ENCODE measurements around the gene PDZRN3. TPM values are rescaled to one million over a fixed set of nuclear protein-coding genes. Genes with fewer than 3 reads are reported as not detected.

The PDZRN3 gene
- total RNA-seq, 1 donor from 2014 or later: not detected

DNA sequence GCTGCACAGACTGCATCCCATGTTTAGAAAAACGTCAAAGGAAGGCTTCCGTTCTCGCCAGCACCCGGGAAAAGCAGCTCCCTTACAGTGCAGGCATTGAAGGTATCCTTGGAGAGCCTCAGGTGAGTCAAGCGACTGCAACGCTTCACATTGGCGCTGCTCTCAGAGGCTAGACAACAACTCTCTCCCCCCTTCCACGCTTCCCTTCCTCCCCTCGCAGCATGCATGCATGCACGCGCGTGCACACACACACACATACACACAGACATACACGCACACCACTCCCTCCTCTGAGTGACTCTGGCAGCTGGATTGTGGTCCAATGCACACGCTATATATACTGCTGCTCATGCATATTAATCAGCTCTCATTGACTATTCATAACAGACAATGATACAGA lies 191.1 kb downstream of the PDZRN3 start:
- no peaks in the 10 kb centered on the region for H3K36me3 Mint-ChIP-seq (ENCODE audit: low read depth)
- H3K9me3 Mint-ChIP-seq: no peaks in the 10 kb centered on the region
- peaks cover 2% of the 10 kb centered on the region for H3K27me3 Mint-ChIP-seq

DNA sequence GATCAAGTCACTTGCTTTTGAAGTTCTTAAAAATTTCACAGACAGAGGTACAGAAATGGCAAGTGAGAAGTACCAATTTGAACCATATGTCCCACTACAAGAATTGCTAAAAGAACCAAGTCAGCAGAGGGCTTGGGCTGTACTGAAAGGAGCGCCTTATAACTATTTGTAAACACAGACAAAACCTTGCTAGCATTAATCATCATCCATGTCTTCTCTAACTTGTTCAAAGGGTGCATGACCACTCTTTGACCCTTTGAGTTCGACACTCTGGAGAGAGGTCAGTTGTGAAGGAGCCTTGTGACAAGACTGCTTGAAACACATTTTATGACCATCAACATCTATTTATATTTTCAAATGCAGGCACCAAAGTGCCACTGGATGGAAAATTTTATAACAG lies 191.7 kb downstream of the PDZRN3 start:
- no peaks in the 10 kb centered on the region for H3K9me3 Mint-ChIP-seq
- H3K36me3 Mint-ChIP-seq (ENCODE audit: low read depth): no peaks in the 10 kb centered on the region
- H3K4me1 Mint-ChIP-seq: no peaks in the 10 kb centered on the region
- no peak overlapping the region for H3K27ac Mint-ChIP-seq
- peaks cover 2% of the 10 kb centered on the region for H3K27me3 Mint-ChIP-seq
- DNase-seq: no peak
- intact Hi-C loops (cut with micrococcal nuclease): no loop called here
- no peak overlapping the region for H3K4me3 Mint-ChIP-seq

More for the DNA sequence above, 191.1 kb downstream of the PDZRN3 start:
- no peak for DNase-seq
- intact Hi-C loops (cut with micrococcal nuclease): no loop called here
- H3K27ac Mint-ChIP-seq: no peak overlapping the region
- H3K4me3 Mint-ChIP-seq: no peak overlapping the region
- no peaks in the 10 kb centered on the region for H3K4me1 Mint-ChIP-seq

DNA sequence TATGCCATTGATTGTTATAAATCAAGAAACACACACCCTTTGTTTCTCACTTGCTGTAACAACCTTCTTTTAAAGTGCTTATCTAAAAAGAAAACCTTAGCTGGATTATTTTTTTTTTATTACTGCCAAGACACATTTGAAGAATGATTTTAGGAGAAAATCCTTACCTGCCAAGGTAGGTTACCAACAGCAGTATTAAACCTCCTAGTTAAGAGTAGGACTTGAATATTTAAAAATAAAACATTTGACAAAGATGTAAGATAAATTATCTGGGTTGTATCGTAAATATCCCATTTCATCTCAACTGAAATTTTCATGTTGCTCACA lies 192.1 kb downstream of the PDZRN3 start:
- H3K4me3 Mint-ChIP-seq: no peak overlapping the region
- intact Hi-C loops (cut with micrococcal nuclease): no loop called here
- no peaks in the 10 kb centered on the region for H3K9me3 Mint-ChIP-seq
- no peak for DNase-seq
- H3K4me1 Mint-ChIP-seq: no peaks in the 10 kb centered on the region
- no peaks in the 10 kb centered on the region for H3K36me3 Mint-ChIP-seq (ENCODE audit: low read depth)
- H3K27ac Mint-ChIP-seq: no peak overlapping the region
- H3K27me3 Mint-ChIP-seq: peaks cover 2% of the 10 kb centered on the region

DNA sequence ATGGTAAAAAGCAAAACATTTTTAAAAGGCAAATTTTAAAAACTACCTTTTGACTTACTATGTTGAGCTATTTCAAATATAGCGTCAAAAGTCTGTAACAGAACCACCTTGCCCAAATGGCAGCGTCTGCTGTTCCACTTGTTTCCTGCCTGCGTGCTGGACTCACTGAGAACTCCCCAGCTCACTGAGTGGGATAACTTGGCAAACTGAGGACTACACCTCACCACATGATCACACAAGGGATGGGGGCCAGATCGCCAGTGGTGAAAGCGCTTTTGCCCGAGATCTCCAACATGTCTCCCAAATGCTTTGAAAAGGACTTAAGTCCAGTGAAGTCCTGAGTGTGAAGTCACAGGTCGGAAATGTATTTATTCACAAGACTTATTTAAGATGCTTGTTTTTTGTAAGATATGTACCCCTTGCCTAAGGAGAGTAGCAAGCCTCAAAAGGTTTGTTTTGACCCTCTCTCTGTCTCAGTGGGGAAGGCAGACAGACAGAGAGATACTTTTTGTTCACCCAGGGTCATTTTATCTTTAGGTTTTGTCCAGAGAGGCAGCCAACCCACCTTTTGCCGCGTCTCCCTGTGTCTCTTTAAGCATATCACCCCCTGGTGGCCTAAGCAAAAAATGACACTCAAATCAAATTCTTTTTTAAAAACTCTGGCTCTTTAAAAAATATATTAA lies 192.6 kb downstream of the PDZRN3 start:
- Mint-ChIP-seq H3K4me1 (no peaks in the 10 kb centered on the region), H3K4me3 (no peak overlapping the region), H3K36me3 (ENCODE audit: low read depth) (no peaks in the 10 kb centered on the region), H3K27ac (no peak overlapping the region), H3K27me3 (peaks cover 2% of the 10 kb centered on the region), H3K9me3 (no peaks in the 10 kb centered on the region)
- intact Hi-C loops (cut with micrococcal nuclease): no loop called here
- DNase-seq: peak; percentile 60

DNA sequence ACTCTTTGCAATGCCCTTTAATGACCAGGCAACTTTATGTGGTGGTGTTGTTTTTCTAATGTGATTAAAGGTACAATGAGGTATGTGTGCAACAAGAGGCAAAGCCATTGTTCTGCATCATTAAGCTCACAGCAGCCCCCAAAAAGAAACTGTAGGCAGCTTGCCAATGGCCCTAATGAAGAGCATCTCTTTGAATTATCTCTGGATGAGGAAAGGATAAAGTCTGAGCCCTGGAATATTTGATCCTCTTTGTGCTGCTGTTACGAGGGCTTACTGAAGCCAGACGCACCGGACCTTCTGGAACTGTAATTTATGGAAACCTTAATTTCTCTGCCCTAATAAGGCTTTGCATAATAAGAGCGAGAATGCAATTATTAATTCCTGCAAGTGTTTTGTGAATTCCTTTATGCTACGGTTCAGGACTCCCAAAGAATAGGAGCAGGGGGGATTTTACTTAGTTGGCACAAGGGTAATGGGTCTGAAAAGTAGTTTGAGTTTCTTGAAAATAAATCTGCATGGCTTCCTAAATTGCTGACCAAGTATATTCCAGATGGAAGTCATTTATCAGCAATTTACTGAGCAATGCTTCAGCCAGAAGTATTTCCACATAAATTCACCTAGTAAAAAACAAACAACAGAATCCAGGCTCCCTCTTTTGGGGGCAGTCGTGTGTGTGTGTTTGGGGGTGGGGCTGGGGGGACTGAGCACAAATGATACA lies 193.4 kb downstream of the PDZRN3 start:
- no peaks in the 10 kb centered on the region for H3K36me3 Mint-ChIP-seq (ENCODE audit: low read depth)
- no peak overlapping the region for H3K4me3 Mint-ChIP-seq
- H3K27ac Mint-ChIP-seq: no peak overlapping the region
- H3K27me3 Mint-ChIP-seq: peaks cover 2% of the 10 kb centered on the region
- intact Hi-C loops (cut with micrococcal nuclease): no loop called here
- H3K9me3 Mint-ChIP-seq: no peaks in the 10 kb centered on the region
- no peak for DNase-seq
- H3K4me1 Mint-ChIP-seq: no peaks in the 10 kb centered on the region

DNA sequence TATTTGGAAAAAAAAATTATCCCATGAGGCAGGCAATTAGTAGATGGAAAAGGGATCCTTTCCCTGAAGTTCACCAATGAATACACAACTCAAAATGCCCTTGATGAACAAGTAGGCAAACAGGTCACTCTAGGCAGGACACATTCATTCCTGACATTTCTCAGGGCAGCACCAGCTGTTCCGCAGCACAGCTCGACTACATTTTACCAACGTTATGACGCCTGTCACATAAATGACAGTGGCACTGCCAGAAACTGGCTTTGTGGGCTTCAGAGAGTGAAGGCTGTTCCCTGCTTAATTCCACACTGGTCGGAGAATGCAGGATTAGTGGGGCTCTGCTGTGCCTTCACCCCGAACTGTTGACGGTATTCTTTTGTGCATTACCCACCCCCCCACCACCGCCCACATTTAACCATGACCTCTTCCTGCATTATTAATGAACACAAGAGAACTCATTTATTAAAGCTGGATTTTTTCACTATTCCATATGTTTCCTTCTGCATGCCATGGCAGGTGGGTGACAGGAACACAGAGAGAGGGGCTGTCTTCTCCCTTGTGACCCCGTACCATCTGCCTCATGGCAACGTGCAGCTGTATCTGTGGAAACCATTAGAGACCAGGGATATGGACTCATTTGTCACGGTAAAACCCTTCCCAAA lies 197.6 kb downstream of the PDZRN3 start:
- Mint-ChIP-seq H3K4me3 (no peak overlapping the region), H3K27me3 (no peaks in the 10 kb centered on the region), H3K4me1 (no peaks in the 10 kb centered on the region), H3K36me3 (ENCODE audit: low read depth) (no peaks in the 10 kb centered on the region), H3K9me3 (no peaks in the 10 kb centered on the region), H3K27ac (no peak overlapping the region)
- intact Hi-C loops (cut with micrococcal nuclease): no loop called here
- no peak for DNase-seq

DNA sequence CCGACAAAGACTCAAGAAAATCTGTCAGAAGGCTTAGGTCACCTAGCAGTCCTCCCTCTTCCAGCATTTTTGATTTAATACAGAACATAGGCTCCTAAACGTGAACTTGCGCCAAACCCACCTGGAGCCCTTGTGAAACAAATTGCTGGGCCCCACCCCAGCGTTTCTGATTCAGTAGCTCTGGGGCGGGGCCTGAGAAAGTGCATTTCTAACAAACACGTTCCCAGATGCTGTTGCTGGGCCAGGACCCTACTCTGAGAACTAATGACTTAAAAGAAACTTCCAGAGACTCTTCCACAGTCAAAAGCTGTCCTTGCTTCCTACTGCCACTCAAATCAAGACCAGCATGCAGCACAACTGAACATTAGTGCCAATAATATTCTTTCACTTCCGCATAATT lies 198.1 kb downstream of the PDZRN3 start:
- no peak for DNase-seq
- no peak overlapping the region for H3K27ac Mint-ChIP-seq
- no peaks in the 10 kb centered on the region for H3K36me3 Mint-ChIP-seq (ENCODE audit: low read depth)
- intact Hi-C loops (cut with micrococcal nuclease): no loop called here
- H3K4me1 Mint-ChIP-seq: no peaks in the 10 kb centered on the region
- H3K9me3 Mint-ChIP-seq: no peaks in the 10 kb centered on the region
- H3K4me3 Mint-ChIP-seq: no peak overlapping the region
- H3K27me3 Mint-ChIP-seq: no peaks in the 10 kb centered on the region

DNA sequence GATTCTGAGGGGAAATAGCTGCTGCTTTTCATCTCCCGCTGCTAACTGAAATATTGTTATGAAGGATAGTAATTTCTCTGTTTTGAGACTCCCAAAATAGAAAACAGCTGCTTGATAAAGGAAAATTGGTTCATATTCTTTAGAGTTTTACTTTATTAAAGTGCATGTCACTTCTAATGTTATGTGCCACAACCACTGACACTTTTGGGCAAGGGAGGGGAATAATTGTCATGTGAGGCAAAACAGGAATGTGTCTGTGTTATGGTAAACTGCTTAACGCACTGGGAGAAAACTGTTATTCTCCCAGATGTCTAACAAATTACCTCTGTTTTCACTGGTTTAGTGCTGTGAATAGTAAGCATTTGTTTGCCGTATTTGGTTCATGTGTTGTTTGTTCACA lies 201.6 kb downstream of the PDZRN3 start:
- H3K9me3 Mint-ChIP-seq: no peaks in the 10 kb centered on the region
- intact Hi-C loops (cut with micrococcal nuclease): no loop called here

DNA sequence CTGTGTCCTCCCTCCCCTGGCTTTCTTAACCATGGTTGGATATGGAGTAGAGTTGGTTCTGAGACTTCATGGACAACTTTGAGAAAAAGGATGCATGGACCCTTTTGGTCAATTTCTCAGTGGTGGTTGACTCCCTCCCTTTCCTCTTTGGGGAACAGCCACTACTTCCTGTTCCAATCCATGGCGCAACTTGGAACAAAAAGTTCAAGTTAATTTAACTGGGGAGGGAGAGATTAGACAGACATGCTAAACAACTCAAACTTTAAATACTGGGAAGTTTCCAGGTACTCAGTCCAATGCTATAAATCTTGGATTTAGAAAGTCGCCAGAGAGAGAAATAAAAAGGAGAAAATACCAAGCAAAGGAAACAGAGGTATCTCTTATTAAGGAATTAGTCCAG lies 202.2 kb downstream of the PDZRN3 start:
- Mint-ChIP-seq H3K4me3 (no peak overlapping the region), H3K27me3 (no peaks in the 10 kb centered on the region), H3K9me3 (no peaks in the 10 kb centered on the region), H3K4me1 (no peaks in the 10 kb centered on the region), H3K27ac (no peak overlapping the region), H3K36me3 (ENCODE audit: low read depth) (no peaks in the 10 kb centered on the region)
- no peak for DNase-seq
- intact Hi-C loops (cut with micrococcal nuclease): no loop called here

More for the DNA sequence above, 201.6 kb downstream of the PDZRN3 start:
- DNase-seq: no peak
- Mint-ChIP-seq H3K4me3 (no peak overlapping the region), H3K27ac (no peak overlapping the region), H3K27me3 (no peaks in the 10 kb centered on the region), H3K36me3 (ENCODE audit: low read depth) (no peaks in the 10 kb centered on the region), H3K4me1 (no peaks in the 10 kb centered on the region)

DNA sequence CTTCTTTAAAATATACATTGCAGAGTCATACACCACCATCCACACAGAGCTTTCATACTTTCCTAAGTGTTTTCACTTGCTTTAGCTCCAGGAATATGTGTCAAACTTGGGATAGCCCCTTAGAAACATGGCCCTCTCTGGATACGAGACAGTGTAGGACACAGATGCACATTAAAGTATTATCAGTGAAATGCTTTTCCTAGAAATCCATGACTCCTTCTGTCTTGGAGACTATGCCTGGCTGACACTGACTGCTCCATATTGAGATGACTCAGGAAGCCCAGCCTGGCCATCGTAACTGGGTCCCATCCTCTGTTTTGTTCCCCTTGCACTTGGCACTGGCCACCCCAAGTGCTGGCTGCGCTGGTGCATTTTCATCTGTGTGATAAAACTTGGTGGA lies 204.8 kb downstream of the PDZRN3 start:
- H3K36me3 Mint-ChIP-seq (ENCODE audit: low read depth): no peaks in the 10 kb centered on the region
- no peak overlapping the region for H3K4me3 Mint-ChIP-seq
- intact Hi-C loops (cut with micrococcal nuclease): no loop called here
- DNase-seq: no peak
- H3K9me3 Mint-ChIP-seq: no peaks in the 10 kb centered on the region
- H3K4me1 Mint-ChIP-seq: no peaks in the 10 kb centered on the region
- H3K27ac Mint-ChIP-seq: no peak overlapping the region
- H3K27me3 Mint-ChIP-seq: no peaks in the 10 kb centered on the region

DNA sequence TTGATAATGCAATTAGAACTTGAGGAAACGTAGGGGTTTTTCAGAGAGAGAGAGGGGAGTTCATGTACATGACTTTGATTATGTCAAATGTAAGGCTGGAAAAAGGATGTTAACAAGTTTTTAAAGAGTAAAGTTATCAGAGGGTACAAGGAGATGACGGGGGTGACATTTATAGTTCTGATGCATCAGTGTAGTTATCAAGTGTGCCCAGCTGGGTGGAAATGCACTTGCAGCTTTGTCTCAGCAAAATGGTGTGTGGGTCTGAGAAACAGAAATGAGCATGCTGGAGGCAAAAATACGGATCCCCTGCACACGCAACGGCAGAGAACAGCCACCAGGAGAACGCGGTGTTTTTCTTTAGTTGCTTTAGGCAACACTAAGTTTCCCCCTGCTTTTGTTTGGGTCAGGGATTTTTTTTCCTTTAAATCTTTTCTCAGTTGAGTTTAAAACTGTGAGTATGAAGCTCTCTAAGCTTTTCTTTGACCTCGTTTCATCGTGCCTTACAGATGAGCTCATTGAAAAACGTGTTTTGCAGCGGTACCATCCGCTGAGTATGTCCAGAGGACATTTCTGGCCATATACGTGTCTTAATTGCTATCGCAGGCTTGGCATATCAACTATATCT lies 205.4 kb downstream of the PDZRN3 start:
- DNase-seq: no peak

DNA sequence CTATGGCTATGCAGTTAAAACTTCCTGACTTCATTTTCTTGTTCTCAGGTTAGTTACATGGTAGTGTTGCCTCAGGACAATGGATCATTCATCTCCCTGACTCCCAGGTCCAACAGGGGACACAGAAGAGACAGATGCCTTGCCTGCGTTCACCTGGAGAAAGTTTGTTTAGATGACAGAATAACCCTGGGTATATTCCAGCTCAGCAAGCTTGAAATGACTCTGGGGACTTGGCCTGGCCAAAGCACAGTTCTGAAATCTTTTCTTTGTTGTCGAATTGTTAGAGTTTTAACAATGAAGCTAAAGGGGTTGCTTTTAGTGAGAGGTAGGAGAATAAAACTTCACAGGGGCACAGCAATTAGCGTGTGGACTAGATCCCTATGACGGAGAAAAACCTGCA lies 206.1 kb downstream of the PDZRN3 start:
- H3K4me1 Mint-ChIP-seq: no peaks in the 10 kb centered on the region
- intact Hi-C loops (cut with micrococcal nuclease): no loop called here
- no peaks in the 10 kb centered on the region for H3K36me3 Mint-ChIP-seq (ENCODE audit: low read depth)
- H3K9me3 Mint-ChIP-seq: no peaks in the 10 kb centered on the region
- H3K27me3 Mint-ChIP-seq: no peaks in the 10 kb centered on the region
- DNase-seq: no peak
- H3K27ac Mint-ChIP-seq: no peak overlapping the region
- H3K4me3 Mint-ChIP-seq: no peak overlapping the region

More for the DNA sequence above, 205.4 kb downstream of the PDZRN3 start:
- intact Hi-C loops (cut with micrococcal nuclease): no loop called here
- Mint-ChIP-seq H3K9me3 (no peaks in the 10 kb centered on the region), H3K27me3 (no peaks in the 10 kb centered on the region), H3K4me3 (no peak overlapping the region), H3K4me1 (no peaks in the 10 kb centered on the region), H3K27ac (no peak overlapping the region), H3K36me3 (ENCODE audit: low read depth) (no peaks in the 10 kb centered on the region)

DNA sequence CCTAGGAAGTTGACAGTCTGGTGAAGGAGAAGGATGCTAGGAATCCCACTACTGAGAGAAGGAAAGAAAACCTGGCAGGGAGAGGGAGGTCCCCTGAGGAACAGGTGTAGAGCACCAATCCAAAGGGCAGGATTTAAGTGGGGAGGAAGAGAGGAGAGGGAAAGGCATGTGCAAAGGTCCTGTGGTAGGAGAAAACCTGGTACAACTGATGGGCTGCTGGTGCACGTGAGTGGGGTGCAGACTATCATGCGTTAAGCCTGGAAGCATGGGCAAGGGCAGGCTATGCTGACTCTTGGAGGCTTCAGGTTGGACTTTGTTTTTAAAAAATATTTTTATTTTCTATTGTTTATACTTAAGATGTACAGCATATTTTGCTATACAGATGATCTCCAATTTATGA lies 209.6 kb downstream of the PDZRN3 start:
- Mint-ChIP-seq H3K27ac (no peak overlapping the region), H3K27me3 (no peaks in the 10 kb centered on the region), H3K4me1 (no peaks in the 10 kb centered on the region), H3K9me3 (no peaks in the 10 kb centered on the region), H3K36me3 (ENCODE audit: low read depth) (no peaks in the 10 kb centered on the region), H3K4me3 (no peak overlapping the region)
- DNase-seq: no peak
- intact Hi-C loops (cut with micrococcal nuclease): no loop called here

DNA sequence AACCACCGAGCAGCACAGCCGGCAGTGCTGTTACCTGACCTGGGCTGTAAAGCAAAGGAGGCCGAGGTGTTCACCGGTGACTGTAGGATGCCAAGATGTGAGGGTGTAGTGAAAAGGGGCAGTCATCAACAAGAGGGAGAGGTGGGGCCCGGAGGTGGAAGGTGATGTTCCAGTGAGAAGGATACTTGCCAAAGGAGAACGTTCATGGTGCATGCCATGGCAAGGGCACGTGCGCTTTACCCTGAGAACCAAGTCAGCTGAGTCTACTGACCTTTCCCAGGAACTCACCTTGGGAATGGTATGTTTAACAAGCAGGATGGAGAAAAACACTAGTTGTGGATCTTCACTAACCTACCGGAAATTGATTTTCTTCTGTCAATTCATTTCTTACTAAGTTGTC lies 211.1 kb downstream of the PDZRN3 start:
- H3K9me3 Mint-ChIP-seq: no peaks in the 10 kb centered on the region
- intact Hi-C loops (cut with micrococcal nuclease): no loop called here

More for the DNA sequence above, 211.1 kb downstream of the PDZRN3 start:
- no peak for DNase-seq
- Mint-ChIP-seq H3K4me1 (no peaks in the 10 kb centered on the region), H3K27me3 (no peaks in the 10 kb centered on the region), H3K4me3 (no peak overlapping the region), H3K27ac (no peak overlapping the region), H3K36me3 (ENCODE audit: low read depth) (no peaks in the 10 kb centered on the region)
